MCF 10A (cell line): ENCODE measurements around the gene DSPP. TPM values are rescaled to one million over a fixed set of nuclear protein-coding genes. Genes with fewer than 3 reads are reported as not detected.

Source experiments
- BruUV-seq: library from RNA; stranded (reverse); fragments of 400-500 nt; replicated peaks from 2 replicates; lab custom pipeline; 2021; lab: Mats Ljungman, UMichigan
- CTCF ChIA-PET: fragments of 300-600 bp; sonication (Branson Sonifier 250); formaldehyde crosslinking; extraction: SDS; loops from one replicate; lab custom pipeline; 2021; ENCODE audit warnings: antibody characterized with exemption, inconsistent platforms; lab: Yijun Ruan, JAX
- POLR2A ChIA-PET: fragments of 300-600, 350-650 bp; sonication (Branson Sonifier 250); formaldehyde crosslinking; extraction: SDS; loops from one replicate; lab custom pipeline; 2020; ENCODE audit warnings: antibody characterized with exemption, inconsistent platforms; lab: Yijun Ruan, JAX
- DNase-seq: peaks from one replicate; pipeline ENCODE4 v3.0.0-alpha.2; 2018; ENCODE audit not compliant: unreplicated experiment
- H3K27ac Mint-ChIP-seq: one replicate; pipeline ENCODE4 v1.8.0; 2022; ENCODE audit warnings: mild to moderate bottlenecking, low read depth, mixed read lengths; ENCODE audit not compliant: unreplicated experiment
- H3K27me3 Mint-ChIP-seq: one replicate; pipeline ENCODE4 v1.8.0; 2022; ENCODE audit warnings: mixed read lengths; ENCODE audit not compliant: insufficient read depth, unreplicated experiment
- H3K36me3 Mint-ChIP-seq: one replicate; pipeline ENCODE4 v1.8.0; 2022; ENCODE audit warnings: mild to moderate bottlenecking, moderate library complexity, mixed read lengths; ENCODE audit not compliant: insufficient read depth, unreplicated experiment
- H3K4me1 Mint-ChIP-seq: one replicate; pipeline ENCODE4 v1.8.0; 2022; ENCODE audit warnings: mixed read lengths; ENCODE audit not compliant: insufficient read depth, unreplicated experiment
- H3K4me3 Mint-ChIP-seq: one replicate; pipeline ENCODE4 v1.8.0; 2022; ENCODE audit warnings: mild to moderate bottlenecking, moderate library complexity, mixed read lengths; ENCODE audit not compliant: unreplicated experiment
- H3K9me3 Mint-ChIP-seq: one replicate; pipeline ENCODE4 v1.8.0; 2022; ENCODE audit warnings: mixed read lengths; ENCODE audit not compliant: unreplicated experiment
- CTCF ChIP-seq: fragments of 200-600 bp; IDR thresholded peaks from one replicate; pipeline ENCODE4 v1.8.0; 2022; ENCODE audit warnings: antibody characterized with exemption, mild to moderate bottlenecking; ENCODE audit not compliant: unreplicated experiment
- intact Hi-C: fragments of 100-400 bp; cut with micrococcal nuclease; formaldehyde crosslinking; loops from 2 replicates; pipeline ENCODE4 v1.14.1; 2022
- total RNA-seq: library from RNA; stranded (reverse); gene quantifications from 2 replicates; pipeline ENCODE4 v1.2.3, GENCODE V29; 2022

DSPP gene
- total RNA-seq, 1 experiment from 2014 or later: not detected

GRCh38 chr4:87650938-87651337 lies 42.6 kb downstream of the DSPP start:
- Mint-ChIP-seq H3K4me1 (no peaks in the 10 kb centered on the region), H3K9me3 (no peaks in the 10 kb centered on the region), H3K4me3 (no peak overlapping the region), H3K27ac (no peak overlapping the region), H3K27me3 (no peaks in the 10 kb centered on the region), H3K36me3 (no peaks in the 10 kb centered on the region)
- DNase-seq: no peak
- POLR2A ChIA-PET: no interaction called here
- CTCF ChIA-PET: interaction anchor here (0.6 kb wide), 1 partner anchor 16 kb away, joined by 3 read pairs; no protein-coding TSS in a partner anchor
- no TSS peak for BruUV-seq
- intact Hi-C loops: no loop called here
- TF ChIP-seq CTCF: no peak

GRCh38 chr4:87651941-87652340 lies 43.6 kb downstream of the DSPP start:
- no peaks in the 10 kb centered on the region for H3K36me3 Mint-ChIP-seq
- intact Hi-C loops: no loop called here

GRCh38 chr4:87654487-87655044 lies 46.2 kb downstream of the DSPP start:
- intact Hi-C loops: no loop called here
- Mint-ChIP-seq H3K4me1 (peaks cover 24% of the 10 kb centered on the region), H3K27me3 (no peaks in the 10 kb centered on the region), H3K4me3 (no peak overlapping the region), H3K36me3 (no peaks in the 10 kb centered on the region), H3K9me3 (no peaks in the 10 kb centered on the region), H3K27ac (no peak overlapping the region)
- no peak for TF ChIP-seq CTCF
- ChIA-PET CTCF (interaction anchor here (1.5 kb wide), 1 partner anchor 14 kb away, joined by 4 read pairs; no protein-coding TSS in a partner anchor), POLR2A (interaction anchor here (0.6 kb wide), 1 partner anchor 647 kb away, joined by 3 read pairs; no protein-coding TSS in a partner anchor)
- BruUV-seq: no TSS peak
- no peak for DNase-seq

More at GRCh38 chr4:87651941-87652340, 43.6 kb downstream of the DSPP start:
- Mint-ChIP-seq H3K4me3 (no peak overlapping the region), H3K9me3 (no peaks in the 10 kb centered on the region), H3K27me3 (no peaks in the 10 kb centered on the region), H3K4me1 (peaks cover 4% of the 10 kb centered on the region), H3K27ac (no peak overlapping the region)
- TF ChIP-seq CTCF: no peak
- CTCF ChIA-PET: interaction anchor here (0.7 kb wide), 1 partner anchor 349 kb away, joined by 3 read pairs; no protein-coding TSS in a partner anchor
- no peak for DNase-seq
- POLR2A ChIA-PET: no interaction called here
- BruUV-seq: no TSS peak

- no peak for TF ChIP-seq CTCF
- DNase-seq: peak; percentile 72
- CTCF ChIA-PET: interaction anchor here (0.5 to 1.6 kb wide), 6 partner anchors 20 to 380 kb away, joined by 3 to 7 read pairs (median 4); no protein-coding TSS in a partner anchor
- intact Hi-C loops: no loop called here
- Mint-ChIP-seq H3K9me3 (peaks cover 10% of the 10 kb centered on the region), H3K4me1 (peaks cover 24% of the 10 kb centered on the region), H3K36me3 (no peaks in the 10 kb centered on the region), H3K27me3 (peaks cover 9% of the 10 kb centered on the region), H3K4me3 (no peak overlapping the region), H3K27ac (no peak overlapping the region)
- POLR2A ChIA-PET: interaction anchor here (0.6 to 1.1 kb wide), 2 partner anchors 101 to 1146 kb away, joined by 3 to 4 read pairs; no protein-coding TSS in a partner anchor
- no TSS peak for BruUV-seq
Observed at GRCh38 chr4:87657525-87657924, 49.2 kb downstream of the DSPP start.
